Activated CD8-positive, alpha-beta memory T cell treated with anti-CD3 and anti-CD28 coated beads for 48 hours (primary cell): ENCODE results near the gene MEX3D.

Source experiments
- DNase-seq, 3 experiments: peaks; one replicate each; pipeline ENCODE4 v3.0.0-alpha.2; 2020; ENCODE audit warnings: low read depth in 2 of 3, low spot score in 2 of 3

MEX3D gene

DNA sequence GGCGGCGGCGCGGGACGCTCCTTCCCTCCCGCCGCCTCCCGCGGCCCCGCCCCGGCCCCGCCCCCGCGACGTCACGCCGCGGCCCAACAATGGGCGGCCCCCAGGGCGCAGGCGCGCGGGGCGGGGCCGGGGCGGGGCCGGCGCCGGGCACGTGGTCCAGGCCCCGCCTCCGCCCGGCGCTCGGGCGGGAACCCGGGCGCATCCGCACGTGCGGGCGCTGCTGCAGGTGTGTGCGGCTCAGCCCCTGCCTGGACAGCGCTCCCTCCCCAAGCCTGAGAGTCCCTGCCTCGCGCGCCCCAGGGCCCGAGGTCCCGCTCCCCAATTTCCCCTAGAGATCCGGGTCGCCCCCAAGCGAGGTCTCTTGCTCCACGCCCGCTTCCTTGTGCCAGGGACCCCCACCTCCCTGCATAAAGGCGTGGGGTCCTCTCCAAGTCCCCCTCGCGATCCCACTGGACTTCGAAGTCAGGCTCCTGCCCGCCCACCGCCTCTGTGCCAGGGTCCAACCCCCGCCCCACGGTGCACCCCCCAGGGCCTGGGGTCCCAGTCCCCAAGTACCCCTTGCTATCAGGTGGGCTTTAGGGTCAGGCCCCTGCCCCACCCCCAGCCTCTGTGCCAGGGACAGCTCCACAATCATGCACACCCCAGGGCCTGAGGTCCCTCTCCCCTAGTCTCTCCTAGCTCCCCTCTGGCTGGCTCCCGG lies at the start of gene MEX3D:
TSS of gene MEX3D (minus strand) at position 6 of the 700 bp plus-strand sequence. CDS start 267 bp downstream, outside the sequence.
- peak; percentile 59 to 61 (median 60) for DNase-seq

DNA sequence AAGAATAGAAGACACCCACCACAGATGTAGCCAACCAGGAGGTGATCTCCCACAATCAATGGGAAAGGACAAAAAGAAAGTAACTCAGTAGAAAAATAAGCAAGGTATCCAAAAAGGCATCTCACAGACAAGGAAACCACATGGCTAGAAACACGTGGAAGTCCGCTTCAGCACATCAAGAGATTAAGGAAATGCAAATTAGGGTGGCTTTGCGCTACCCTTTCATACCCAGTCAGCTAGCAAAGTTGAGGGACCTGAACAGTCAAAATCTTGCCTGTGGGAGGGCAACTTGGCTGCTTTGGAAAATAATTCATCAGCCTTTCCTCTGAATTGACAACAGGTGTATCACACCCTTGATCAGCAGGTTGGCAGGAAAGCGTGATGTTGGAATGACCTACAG lies 48.8 kb upstream of the MEX3D start:
- no peak for DNase-seq

- DNase-seq = no peak
Measured at GRCh38 chr19:1616396-1616795, 48.3 kb upstream of the MEX3D start.

DNA sequence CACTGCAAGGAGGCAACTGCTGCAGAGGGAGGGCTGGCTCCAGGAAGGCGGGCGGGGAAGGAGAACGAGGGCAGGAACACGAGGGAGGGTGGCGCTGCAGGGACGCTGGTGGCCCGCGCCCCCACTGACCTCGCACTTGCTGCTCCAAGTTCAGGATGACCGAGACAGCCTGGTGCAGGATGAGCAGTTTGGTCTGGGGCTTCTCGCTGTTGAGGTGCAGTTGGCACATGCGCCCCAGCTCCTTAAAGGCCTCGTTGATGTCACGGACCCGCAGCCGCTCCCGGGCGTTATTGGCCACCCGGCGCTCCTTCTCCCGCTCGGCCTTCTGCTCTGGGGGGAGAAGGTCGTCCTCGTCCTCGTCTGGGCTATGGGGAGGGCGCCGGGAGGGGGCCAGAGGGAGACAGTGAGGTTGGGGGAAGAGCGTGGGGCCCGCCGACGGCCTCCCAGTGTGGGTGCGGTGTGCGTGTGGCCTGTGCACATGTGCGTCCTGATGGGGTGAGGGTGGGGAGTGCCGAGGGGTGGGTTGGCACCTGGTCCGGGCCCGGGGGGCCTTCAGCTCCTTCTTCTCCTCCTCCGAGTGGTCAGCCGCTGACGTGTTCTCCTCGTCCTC lies 47.1 kb upstream of the MEX3D start:
- DNase-seq = no peak

DNA sequence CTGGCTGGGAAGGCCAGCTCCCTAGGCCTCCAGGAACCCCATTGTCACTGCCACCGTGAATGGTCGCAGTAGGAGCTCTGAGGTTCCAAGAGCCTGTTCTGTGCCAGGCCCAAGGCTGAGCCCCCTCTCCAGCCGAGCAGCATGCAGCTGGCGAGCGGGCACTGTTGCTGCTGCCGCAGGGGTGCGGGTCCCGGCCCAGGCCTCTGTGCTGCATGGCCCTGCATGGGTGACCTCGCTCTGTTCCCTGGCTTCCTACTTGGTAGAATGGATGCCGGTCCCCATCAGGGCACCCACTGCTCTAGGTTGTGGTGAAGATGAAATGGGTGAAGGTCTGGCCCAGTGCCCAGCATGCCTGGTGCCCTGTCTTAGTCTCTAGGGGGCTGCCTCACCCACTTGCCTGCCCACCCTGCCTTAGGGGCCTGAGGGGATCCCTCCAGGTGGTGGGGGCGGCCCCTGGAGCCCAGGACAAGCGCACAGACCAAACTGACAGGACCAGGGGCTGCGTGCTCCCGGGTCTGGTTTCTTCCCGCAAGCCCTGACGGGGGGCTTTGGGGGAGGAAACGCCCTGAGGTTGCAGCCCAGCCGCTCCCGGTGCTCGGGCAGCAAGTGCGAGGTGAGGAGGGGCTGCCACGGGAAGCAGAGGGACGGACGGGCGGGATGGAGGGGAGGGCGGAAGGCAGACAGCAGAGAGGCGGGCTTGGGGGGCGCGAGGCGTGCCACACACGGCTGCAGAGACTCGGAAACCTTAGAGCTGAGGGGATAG lies 45.9 kb upstream of the MEX3D start:
- DNase-seq = no peak

GRCh38 chr19:1613146-1613545 lies 45.0 kb upstream of the MEX3D start:
- DNase-seq = no peak

- no peak for DNase-seq
Measured at GRCh38 chr19:1612114-1613086, 44.3 kb upstream of the MEX3D start.

GRCh38 chr19:1611353-1611752 lies 43.2 kb upstream of the MEX3D start:
- no peak for DNase-seq

- no peak for DNase-seq
Measured at GRCh38 chr19:1610579-1610978, 42.5 kb upstream of the MEX3D start.

GRCh38 chr19:1609680-1610474 lies 41.8 kb upstream of the MEX3D start:
- no peak for DNase-seq

GRCh38 chr19:1609103-1609396 lies 40.9 kb upstream of the MEX3D start:
- DNase-seq = no peak

DNA sequence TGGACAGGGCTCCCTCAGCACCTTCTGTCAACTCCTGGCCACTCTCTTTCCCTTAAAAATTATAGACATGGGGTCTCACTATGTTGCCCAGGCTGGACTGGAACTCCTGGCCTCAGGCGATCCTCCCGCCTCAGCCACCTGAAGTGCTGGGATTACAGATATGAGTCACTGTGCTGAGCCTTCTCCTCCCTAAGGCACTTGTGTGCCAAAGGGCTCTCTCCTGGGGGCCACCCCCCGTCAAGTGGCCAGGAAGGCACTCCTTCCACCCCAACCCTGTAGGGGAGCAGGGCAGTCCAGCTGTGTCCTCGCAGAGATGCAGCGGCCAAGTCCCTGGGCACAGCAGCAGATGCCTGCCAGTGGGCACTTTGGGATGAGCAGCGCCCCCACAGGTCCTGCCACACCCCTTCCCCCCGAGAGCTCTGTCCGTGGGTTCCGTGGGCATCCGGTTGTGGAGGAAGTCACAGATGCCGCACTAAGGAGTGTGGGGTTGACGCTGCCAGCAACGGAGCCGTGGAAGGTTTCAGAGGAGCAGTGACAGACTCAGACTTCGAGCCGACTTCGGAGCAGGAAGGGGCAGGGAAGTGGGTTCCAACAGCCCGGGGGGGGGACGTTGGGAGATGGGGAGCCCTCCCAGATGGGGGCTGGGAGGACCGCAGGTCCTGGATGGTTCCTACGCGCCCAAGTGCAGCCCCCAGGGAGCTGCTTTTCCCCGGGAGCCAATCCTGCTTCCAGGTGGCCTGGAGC lies 40.4 kb upstream of the MEX3D start:
- no peak for DNase-seq

DNA sequence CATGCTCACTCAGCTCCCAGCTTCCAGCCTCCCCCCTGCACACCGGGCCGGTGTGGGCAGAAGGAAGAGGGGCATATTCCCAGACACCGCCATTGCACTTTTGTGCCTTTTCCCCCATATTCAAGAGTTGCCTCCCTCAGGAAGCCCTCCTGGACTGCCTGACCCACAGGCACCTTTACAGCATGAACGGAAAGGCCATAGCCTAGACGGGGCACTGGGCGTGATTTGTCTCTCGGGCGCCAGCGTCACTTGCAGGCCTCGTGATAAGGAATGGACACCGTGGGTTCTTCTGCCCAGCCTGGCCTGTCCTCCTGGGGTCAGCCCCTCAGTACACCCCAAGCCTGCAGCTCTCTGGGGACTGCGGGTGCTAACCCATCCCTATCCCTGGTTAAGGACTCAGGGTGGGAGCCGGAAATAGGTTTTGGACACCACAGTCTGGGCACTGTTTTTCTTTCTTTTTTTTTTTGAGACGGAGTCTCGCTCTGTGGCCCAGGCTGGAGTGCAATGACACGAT lies 38.1 kb upstream of the MEX3D start:
- no peak for DNase-seq

DNA sequence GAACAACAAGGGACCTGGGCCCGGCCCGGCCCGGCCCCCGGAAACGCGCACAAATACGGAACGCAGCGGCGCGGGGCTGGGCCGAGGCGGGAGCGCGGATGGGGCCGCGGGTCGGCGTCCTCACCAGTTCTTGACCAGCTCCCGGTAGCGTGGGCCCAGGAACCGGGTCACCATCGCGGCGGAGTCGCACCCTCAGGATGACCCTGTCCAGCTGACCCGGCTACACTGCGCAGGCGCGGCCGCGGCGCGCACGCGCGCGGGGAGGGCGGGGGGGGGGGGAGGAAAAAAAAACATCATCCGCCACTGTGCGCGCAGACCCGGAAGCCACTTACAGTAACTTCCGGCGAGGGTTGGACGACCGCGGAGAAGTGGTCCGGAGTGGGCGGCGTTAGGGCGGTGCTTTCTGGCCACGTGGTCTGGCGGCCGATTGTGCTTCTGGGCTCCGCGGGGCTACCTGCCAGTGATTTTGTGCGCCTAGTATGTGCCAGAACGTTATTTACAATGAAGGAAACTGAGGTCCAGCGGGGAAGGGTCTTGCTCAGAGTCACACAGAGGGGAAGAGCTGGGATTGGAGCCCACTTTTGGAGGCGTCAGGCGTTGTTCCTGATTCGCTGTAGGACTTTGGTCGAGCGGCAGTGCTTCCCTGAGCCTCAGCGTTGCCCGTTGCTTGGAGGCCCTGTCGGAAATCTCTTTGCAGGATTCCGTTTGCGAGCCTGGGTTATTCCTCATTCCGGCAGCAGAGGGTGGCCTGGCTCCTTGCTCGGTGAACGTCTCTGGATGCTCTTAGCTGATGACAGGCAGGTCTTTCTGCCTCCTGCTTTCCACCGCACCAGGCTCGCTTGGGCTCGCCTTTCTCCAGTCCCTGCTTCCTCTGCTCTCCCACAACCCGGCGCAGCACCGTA lies 37.4 kb upstream of the MEX3D start, which contains the start of gene UQCR11:
TSS of gene UQCR11 (minus strand) at position 227 of the 902 bp plus-strand sequence. CDS start at position 174, 53 bp downstream.
- DNase-seq = peak; percentile 83 to 87 (median 83)

DNA sequence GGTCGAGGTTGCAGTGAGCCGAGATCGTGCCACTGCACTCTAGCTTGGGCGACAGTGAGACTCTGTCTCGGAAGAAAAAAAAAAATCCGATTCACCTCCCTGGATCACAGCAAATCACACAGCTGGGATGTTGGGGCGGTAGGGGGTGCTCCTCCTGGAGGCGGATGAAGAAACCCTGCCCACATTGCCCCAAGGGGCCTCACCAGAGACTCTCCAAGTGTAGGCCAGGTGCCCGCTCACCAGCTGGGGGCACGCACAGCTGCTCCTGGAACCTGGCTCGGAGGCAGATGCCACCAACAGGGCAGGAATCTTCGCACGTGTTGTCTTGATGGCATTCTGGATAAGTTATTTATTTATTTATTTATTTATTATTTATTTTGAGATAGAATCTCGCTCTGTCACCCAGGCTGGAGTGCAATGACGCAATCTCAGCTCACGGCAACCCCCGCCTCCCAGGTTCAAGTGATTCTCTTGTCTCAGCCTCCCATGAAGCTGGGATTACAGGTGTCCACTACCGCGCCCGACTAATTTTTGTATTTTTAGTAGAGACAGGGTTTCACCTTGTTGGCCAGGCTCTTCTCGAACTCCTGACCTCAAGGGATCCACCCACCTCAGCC lies 34.1 kb upstream of the MEX3D start:
- no peak for DNase-seq

- no peak for DNase-seq
Measured at GRCh38 chr19:1601613-1602064, 33.5 kb upstream of the MEX3D start.

DNA sequence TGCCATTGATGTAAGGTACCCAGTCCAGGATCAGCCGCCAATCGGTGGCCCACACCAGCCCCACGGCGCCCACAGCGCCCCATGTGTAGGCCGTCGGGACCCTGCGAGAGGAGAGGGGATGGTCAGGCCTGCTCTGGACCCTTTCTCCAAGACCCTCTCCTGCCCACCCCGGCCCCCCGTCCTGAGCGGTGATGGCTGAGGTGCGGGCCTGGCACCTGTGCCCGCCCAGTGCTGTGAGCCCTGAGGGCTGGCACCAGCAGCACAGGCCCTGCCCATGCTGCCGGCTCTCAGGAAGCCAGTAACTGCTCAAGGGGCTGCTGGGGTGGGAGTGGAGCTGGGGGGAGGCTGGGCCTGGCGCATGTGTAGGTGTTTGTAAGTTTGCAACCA lies 31.3 kb upstream of the MEX3D start:
- DNase-seq = no peak
